HG02763 (cell line): ENCODE results near the gene C1orf52.

ENCODE experiments used
- ATAC-seq: cut with Tn5 transposase; IDR thresholded peaks from one replicate; pipeline ENCODE4 v1.9.1; 2021; ENCODE audit warnings: mild to moderate bottlenecking, moderate library complexity; ENCODE audit not compliant: unreplicated experiment

C1orf52 gene

GRCh38 chr1:85259118-85259911 is at the start of gene C1orf52:
Gene C1orf52 (minus strand): TSS chr1:85259662. CDS start chr1:85259633, 29 bp downstream.
- peak; percentile 99 for ATAC-seq

GRCh38 chr1:85308833-85309350 is 49.4 kb upstream of the C1orf52 start:
- no peak for ATAC-seq

DNA sequence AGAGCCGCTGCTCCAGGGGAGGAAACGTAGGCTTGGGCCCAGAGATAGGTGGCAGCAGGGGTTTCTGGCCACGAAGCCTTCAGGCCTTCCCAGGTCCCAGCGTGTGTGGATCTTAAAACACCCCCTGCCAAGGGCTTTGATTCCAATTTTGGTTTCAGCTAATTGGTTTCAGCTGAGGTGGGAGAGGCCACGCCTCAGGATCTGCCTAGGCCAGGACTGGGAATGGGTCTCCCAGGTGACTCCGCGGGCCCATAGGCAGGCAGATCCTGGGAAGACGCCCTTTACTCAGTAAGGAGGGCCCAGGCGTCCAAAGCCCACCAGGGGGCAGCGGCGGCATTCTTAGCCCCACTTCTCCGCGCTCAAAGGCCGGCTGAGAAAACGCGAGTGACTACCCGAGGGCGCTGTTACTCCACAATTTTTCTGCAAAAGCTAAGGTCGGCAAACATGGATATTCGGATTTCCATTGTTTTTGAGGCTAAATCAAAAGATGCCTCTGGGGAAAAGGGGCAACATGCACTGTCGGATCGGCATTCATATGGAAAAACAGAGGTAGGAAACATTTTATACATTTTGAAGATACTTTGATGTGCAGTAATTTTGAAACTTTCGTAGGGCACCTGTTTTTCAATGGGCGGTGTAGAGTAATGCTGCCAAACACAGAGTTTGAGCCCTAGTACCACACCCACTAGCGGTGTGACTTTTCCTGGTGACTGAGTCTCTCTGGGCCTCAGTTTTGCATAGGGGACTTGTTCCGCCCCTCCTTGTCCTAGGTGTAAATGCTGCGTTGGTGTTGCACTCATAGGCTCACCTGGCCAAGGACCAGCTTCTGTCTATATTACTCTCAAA is 48.7 kb upstream of the C1orf52 start:
- peak; percentile 90 for ATAC-seq

GRCh38 chr1:85306236-85306635 is 46.8 kb upstream of the C1orf52 start:
- ATAC-seq: no peak

DNA sequence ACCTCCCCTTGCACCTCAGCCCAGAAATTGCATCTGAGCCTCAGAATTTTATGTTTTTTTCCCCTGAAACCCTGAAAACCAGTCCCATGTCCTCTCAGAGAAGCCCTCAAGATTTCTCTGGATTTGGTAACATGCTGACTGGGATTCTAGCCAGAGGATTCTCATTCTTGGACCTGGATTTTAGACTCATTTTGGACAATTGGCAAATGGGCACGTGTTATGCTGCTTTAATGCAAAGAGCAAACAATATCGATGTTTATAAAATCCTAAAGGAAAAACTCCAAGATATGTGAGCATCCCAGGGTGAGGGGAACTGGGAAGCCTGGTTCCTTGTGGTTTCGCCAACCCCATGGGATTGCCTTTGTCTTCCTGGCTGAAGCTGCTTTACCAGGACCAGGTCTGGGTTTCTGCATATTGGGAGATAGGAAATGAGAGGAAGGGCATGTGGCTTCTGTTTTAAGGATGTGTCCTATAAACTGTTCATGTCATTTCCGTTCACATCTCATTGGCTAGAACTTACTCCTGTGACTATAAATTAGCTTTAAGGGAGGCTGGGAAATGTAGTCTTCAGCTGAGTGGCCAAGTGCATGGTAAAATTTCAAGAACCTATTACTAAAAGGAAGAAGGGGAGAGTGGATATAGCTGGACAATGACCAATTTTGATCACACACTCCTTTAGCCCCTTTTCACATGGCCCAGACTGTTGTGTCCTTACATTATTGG is 44.1 kb upstream of the C1orf52 start:
- no peak for ATAC-seq

DNA sequence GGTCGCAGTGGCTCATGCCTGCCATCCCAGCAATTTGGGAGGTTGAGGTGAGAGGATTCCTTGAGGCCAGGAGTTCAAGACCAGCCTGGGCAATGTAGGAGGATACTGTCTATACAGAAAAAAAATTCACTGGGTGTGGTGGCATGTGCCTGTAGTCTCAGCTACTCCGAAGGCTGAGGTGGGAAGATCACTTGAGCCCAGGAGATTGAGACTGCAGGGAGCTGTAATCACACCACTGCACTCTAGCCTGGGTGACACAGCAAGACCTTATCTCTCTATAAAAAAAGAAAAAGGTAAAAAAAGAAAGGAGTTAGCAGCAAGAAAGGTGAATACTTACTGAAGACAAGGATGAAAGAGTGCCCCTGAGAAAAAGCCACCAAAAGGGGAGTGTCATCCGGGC is 40.7 kb upstream of the C1orf52 start:
- ATAC-seq: no peak

DNA sequence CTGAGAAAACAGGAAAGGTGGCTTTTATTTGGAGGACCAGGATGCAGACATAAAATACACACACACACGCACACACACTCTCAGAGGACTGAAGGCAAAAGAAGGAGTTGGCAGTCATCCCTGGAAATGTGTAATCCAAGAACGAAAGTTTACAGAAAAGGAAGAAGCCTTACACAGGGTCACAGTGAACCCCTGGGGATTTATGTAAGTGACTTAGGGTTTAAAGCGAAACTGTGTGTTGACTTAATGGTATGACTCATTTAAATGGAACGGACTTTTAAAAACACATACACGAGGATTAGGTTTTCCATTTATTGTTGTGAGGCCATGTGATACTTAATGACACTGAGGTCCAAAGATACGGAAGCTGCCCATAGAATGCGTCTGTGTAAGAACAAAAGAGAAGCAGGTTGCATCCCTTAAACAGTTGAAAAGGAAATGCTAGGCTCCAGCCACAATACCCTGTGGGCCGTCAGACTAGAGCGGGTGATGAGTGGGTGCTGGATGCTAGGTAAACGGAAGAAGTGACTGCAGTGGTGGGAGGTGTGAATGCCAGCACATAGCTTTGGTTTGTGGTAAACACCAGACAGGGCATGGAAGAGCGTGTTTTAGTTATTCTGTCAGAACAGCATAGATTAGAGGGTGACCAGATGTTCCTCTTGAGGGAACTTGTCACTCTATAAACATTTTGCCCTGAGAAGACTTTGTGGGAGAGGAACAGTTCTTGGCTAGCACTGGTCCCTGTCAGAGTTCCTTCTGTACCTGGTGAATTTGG is 38.6 kb upstream of the C1orf52 start:
- ATAC-seq: peak; percentile 96

GRCh38 chr1:85297538-85297854 is 38.0 kb upstream of the C1orf52 start:
- ATAC-seq: no peak

GRCh38 chr1:85296980-85297379 is 37.5 kb upstream of the C1orf52 start:
- ATAC-seq: no peak

DNA sequence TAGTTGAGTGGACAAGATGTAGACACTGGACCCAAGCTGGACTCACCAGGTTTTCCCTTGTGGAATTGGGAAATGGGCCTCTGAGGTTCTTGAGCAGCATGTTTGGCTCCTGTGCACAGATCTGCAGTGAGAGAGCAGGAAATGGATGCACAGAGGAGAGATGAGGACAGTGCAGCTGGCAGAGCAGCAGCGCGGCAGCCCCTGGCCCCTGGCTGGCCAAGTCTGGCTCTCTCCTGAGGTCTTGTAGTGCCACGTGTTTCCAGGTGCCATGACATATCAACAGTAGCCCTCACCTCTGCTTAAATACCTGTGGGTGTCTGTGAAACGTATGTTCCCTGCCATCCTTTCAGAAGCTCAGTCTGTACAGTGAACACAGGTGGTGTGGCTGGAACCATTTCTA is 36.2 kb upstream of the C1orf52 start:
- no peak for ATAC-seq

GRCh38 chr1:85295006-85295431 is 35.6 kb upstream of the C1orf52 start:
- ATAC-seq: no peak

- ATAC-seq: no peak
Observed at GRCh38 chr1:85290826-85291225, 31.4 kb upstream of the C1orf52 start.

- ATAC-seq: no peak
Observed at GRCh38 chr1:85289848-85290335, 30.4 kb upstream of the C1orf52 start.

DNA sequence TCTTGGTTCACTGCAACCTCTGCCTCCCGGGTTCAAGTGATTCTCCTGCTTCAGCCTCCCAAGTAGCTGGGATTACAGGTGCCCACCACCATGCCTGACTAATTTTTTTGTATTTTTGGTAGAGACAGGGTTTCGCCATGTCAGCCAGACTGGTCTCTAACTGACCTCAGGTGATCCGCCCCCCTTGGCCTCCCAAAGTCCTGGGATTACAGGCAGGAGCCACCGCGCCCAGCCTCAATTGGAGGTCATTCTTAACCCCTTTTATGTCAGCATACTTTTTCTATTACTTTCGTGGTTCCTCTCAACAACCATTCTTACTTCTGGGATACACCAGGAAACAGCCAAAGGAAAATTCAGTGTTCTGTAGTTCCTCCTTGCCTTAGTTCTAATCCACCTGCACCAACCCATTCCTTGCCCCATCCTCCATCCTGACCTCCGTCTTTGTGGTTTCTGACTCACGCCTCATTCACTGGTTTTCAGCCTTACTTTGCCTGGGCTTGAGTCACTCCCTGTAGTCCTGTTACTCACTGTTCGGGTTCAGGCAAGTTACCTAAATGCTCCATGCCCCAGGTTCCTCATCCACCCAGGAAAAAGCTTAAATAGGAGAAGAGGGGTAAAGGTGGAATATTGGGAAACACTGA is 29.9 kb upstream of the C1orf52 start:
- ATAC-seq: no peak

DNA sequence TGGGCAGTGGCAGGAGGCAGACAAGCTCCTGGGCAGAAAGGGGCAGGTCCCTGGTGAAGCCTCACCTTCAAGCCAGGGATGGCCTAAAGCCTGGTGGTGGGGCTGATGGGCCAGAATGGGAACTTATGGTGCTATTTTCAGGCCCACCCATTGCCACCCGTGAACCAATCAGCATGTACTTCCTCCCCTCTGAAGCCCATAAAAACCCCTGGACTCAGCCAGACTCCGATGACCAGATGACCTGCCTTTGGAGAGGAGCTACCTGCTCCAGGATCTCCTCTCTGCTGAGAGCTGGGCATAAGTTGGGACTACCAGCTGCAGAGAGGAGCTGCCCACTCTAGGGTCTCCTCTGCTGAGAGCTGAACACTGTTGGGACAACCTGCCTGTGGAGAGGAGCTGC is 24.7 kb upstream of the C1orf52 start:
- no peak for ATAC-seq

GRCh38 chr1:85283475-85284199 is 24.2 kb upstream of the C1orf52 start:
- ATAC-seq: no peak

DNA sequence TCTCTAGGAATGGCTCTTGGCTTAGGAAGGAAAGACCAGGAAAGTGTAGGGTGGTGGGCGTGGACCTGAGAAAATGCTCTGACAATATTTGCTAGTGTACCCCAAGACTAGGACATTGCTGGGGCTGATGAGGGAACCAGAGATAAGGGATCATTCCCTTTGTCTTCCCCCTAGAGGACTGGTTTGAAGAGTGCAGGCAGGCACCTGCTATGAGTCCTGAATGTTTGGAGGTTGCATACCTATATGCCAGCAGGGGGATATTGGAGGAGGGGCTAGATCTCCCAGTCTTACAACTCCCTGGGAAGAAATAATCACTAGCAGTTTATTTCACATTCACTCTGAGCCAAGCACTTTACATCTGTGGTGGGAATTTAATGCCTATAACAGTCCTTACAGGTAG is 23.0 kb upstream of the C1orf52 start:
- ATAC-seq: no peak

DNA sequence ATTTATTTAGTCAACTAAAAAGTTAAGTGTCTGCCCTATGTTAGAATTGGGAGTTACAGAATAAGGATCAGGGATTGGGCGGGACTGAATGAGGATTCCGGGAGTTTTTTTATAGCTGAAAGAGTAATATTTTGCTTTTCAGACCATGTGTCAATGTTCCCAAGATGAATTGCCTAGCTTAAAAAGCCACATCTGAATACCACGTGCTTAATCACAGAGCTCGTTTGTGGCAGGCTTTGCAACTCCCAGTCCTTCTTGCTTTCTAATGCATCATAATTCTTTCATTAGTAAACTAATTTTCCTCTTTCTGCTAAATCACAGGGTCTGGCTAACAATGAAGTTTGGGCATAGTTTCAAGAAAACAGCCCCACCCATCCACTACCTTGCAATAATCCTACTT is 21.2 kb upstream of the C1orf52 start:
- ATAC-seq: no peak

- ATAC-seq: no peak
Observed at GRCh38 chr1:85279458-85280080, 20.1 kb upstream of the C1orf52 start.
